Measurements from ENCODE around the gene RPH3AL.

Gene RPH3AL

GRCh38 chr17:162689-163088 is 189.9 kb downstream of the RPH3AL start:
- TF ChIP-seq MAX (IDR thresholded peaks at IDR 0.05), result no peak
- no peak for TF ChIP-seq TCF12 (IDR thresholded peaks at IDR 0.05; ENCODE audit: low read depth)
- no peak for TF ChIP-seq EP300 (IDR thresholded peaks at IDR 0.05; ENCODE audit: borderline replicate concordance)
- TF ChIP-seq FOXM1 (IDR thresholded peaks at IDR 0.05; ENCODE audit: borderline replicate concordance, low read depth), result no peak
- TF ChIP-seq REST (IDR thresholded peaks at IDR 0.05; ENCODE audit: low read depth), result no peak
- TF ChIP-seq CREB1 (IDR thresholded peaks at IDR 0.05; ENCODE audit: low read depth), result no peak
- TF ChIP-seq TAF1 (IDR thresholded peaks at IDR 0.05; ENCODE audit: low read depth), result no peak
- no peak for TF ChIP-seq YY1 (IDR thresholded peaks at IDR 0.05; ENCODE audit: low read depth)
- no peak for TF ChIP-seq TEAD4 (IDR thresholded peaks at IDR 0.05)
- TF ChIP-seq ZBTB7A (IDR thresholded peaks at IDR 0.05; ENCODE audit: low read depth), result no peak
- no peak for TF ChIP-seq CEBPB (IDR thresholded peaks at IDR 0.05)
- TF ChIP-seq USF1 (IDR thresholded peaks at IDR 0.05), result no peak
- TF ChIP-seq NFIC (IDR thresholded peaks at IDR 0.05), result no peak
- TF ChIP-seq EGR1 (IDR thresholded peaks at IDR 0.05), result no peak
- no peak for TF ChIP-seq RAD21 (IDR thresholded peaks at IDR 0.05; ENCODE audit: low read depth)

Data from Ishikawa (cell line).